GM12873 (cell line): ENCODE data around the gene AKAP12.

Source experiments
- CTCF ChIP-seq: IDR thresholded peaks from 2 replicates; pipeline ENCODE4 v1.5.1; 2012; ENCODE audit warnings: low read depth, mild to moderate bottlenecking, moderate library complexity, low read length, control low read depth; ENCODE audit not compliant: insufficient read depth; ENCODE audit errors: missing control alignments

Gene AKAP12

GRCh38 chr6:151300267-151300991 lies 60.7 kb downstream of the AKAP12 start:
- no peak for TF ChIP-seq CTCF

GRCh38 chr6:151301547-151301946 lies 61.8 kb downstream of the AKAP12 start:
- TF ChIP-seq CTCF, result no peak

- no peak for TF ChIP-seq CTCF
Observed at GRCh38 chr6:151303231-151303630, 63.5 kb downstream of the AKAP12 start.

GRCh38 chr6:151306269-151306783 lies 66.6 kb downstream of the AKAP12 start:
- TF ChIP-seq CTCF, result no peak

GRCh38 chr6:151307501-151307900 lies 67.7 kb downstream of the AKAP12 start:
- TF ChIP-seq CTCF, result no peak

- TF ChIP-seq CTCF, result no peak
Observed at GRCh38 chr6:151309619-151310018, 69.9 kb downstream of the AKAP12 start.

- TF ChIP-seq CTCF, result no peak
Observed at GRCh38 chr6:151310279-151310678, 70.5 kb downstream of the AKAP12 start.
